22Rv1 (cell line): ENCODE data around the gene DIPK2B.

Source experiments
- CTCF ChIP-seq: fragments of 450-650 bp; IDR thresholded peaks from 2 replicates; pipeline ENCODE4 v1.5.1; 2017; ENCODE audit warnings: mild to moderate bottlenecking
- ZFX ChIP-seq: fragments of 450-650 bp; IDR thresholded peaks from 2 replicates; pipeline ENCODE4 v1.6.1; 2017; ENCODE audit warnings: antibody characterized with exemption, borderline replicate concordance

- TF ChIP-seq CTCF (no peak), ZFX (no peak)
Observed at GRCh38 chrX:45191820-45192409, 8.8 kb downstream of the DIPK2B start.
